Liver (tissue), 3 donors: Measurements from ENCODE around the gene SLC38A1.

ENCODE experiments used
- EGR1 ChIP-seq, 2 donors: IDR thresholded peaks; 2 replicates each; pipeline ENCODE4 v1.6.1; 2016 to 2018; ENCODE audit warnings: antibody characterized with exemption in 2 of 2, low read depth in 2 of 2
- FOXA1 ChIP-seq: IDR thresholded peaks from 2 replicates; pipeline ENCODE4 v1.6.1; 2016; ENCODE audit warnings: antibody characterized with exemption
- GABPA ChIP-seq, 2 donors: IDR thresholded peaks in 1 of 2; conservative IDR thresholded peaks in 1 of 2; 2 replicates each; pipeline ENCODE4 v1.6.1; 2016; ENCODE audit warnings: antibody characterized with exemption in 2 of 2, mild to moderate bottlenecking in 1 of 2, moderate library complexity in 1 of 2
- HNF4A ChIP-seq, 2 donors: conservative IDR thresholded peaks; 2 replicates each; pipeline ENCODE4 v1.6.1; 2016; ENCODE audit warnings: antibody characterized with exemption in 2 of 2, mild to moderate bottlenecking in 2 of 2
- JUND ChIP-seq, 2 donors: IDR thresholded peaks; 2 replicates each; pipeline ENCODE4 v1.6.1; 2016; ENCODE audit warnings: antibody characterized with exemption in 2 of 2
- NR2F2 ChIP-seq: IDR thresholded peaks from 2 replicates; pipeline ENCODE4 v1.6.1; 2016; ENCODE audit warnings: antibody characterized with exemption
- RAD21 ChIP-seq, 2 donors: IDR thresholded peaks; 2 replicates each; pipeline ENCODE4 v1.6.1; 2016; ENCODE audit warnings: antibody characterized with exemption in 2 of 2, mild to moderate bottlenecking in 2 of 2
- SP1 ChIP-seq: IDR thresholded peaks from 2 replicates; pipeline ENCODE4 v1.6.1; 2018; ENCODE audit warnings: antibody characterized with exemption, mild to moderate bottlenecking
- TAF1 ChIP-seq: conservative IDR thresholded peaks from 2 replicates; pipeline ENCODE4 v1.6.1; 2016; ENCODE audit warnings: antibody characterized with exemption, mild to moderate bottlenecking
- TF ChIP-seq, protein P1 (sequence below): fragments of 150-350 bp; IDR thresholded peaks from 2 replicates; pipeline ENCODE4 v1.5.1; 2017; ENCODE audit warnings: improper control_type of control experiment, low read depth, low read length; ENCODE audit not compliant: missing input control
- TF ChIP-seq, protein P2 (sequence below): IDR thresholded peaks from 2 replicates; pipeline ENCODE4 v1.6.1; 2016; ENCODE audit warnings: antibody characterized with exemption, mild to moderate bottlenecking
- TF ChIP-seq, protein P3 (sequence below): IDR thresholded peaks from 2 replicates; pipeline ENCODE4 v1.6.1; 2016; ENCODE audit warnings: antibody characterized with exemption
- TF ChIP-seq, protein P4 (sequence below): IDR thresholded peaks from 2 replicates; pipeline ENCODE4 v1.6.1; 2016; ENCODE audit warnings: antibody characterized with exemption
- TF ChIP-seq, protein P5 (sequence below): IDR thresholded peaks from 2 replicates; pipeline ENCODE4 v1.6.1; 2016; ENCODE audit warnings: antibody characterized with exemption
- donor health status: healthy.
- donor health status: healthy.

DNA sequence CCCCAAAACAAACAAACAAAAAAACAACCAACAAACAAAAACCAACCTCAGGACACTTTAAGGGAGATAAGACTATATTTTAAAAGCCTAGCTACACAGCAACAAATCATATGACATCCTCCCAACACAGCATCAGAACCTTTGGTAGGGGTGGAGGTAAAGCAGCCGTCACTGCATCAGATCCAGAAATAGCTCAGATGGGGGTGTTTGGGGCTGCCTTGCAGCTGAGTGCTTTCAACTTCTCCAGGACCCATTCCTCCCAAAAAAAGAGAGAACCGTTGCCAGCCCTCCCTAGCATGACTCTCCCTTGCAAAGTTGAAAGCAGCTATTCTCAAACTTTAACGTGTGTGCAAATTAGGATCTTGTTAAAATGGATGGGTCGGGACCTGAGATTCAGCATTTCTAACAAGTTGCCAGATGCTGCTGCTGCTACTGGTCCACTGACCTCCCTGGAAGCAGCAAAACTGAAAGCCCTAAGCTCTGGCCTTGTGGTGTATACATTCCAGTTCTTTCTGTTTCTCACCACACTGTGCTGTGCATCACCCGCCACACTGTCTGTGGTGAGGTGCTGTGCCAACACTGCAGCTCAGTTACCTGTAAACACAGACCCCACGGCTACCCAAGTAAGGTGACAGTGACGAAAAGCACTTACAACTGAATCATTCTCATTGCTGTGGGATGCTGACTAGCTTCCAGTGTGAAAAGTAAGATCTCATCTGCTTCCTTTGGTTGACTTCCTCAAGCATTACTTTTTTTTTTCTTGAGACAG is 54.0 kb downstream of the SLC38A1 start:
- TF ChIP-seq SP1 = no peak
- TF ChIP-seq, protein P1, sequence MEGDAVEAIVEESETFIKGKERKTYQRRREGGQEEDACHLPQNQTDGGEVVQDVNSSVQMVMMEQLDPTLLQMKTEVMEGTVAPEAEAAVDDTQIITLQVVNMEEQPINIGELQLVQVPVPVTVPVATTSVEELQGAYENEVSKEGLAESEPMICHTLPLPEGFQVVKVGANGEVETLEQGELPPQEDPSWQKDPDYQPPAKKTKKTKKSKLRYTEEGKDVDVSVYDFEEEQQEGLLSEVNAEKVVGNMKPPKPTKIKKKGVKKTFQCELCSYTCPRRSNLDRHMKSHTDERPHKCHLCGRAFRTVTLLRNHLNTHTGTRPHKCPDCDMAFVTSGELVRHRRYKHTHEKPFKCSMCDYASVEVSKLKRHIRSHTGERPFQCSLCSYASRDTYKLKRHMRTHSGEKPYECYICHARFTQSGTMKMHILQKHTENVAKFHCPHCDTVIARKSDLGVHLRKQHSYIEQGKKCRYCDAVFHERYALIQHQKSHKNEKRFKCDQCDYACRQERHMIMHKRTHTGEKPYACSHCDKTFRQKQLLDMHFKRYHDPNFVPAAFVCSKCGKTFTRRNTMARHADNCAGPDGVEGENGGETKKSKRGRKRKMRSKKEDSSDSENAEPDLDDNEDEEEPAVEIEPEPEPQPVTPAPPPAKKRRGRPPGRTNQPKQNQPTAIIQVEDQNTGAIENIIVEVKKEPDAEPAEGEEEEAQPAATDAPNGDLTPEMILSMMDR = no peak
- TF ChIP-seq HNF4A (conservative IDR thresholded peaks at IDR 0.05) = no peak
- TF ChIP-seq, protein P2, sequence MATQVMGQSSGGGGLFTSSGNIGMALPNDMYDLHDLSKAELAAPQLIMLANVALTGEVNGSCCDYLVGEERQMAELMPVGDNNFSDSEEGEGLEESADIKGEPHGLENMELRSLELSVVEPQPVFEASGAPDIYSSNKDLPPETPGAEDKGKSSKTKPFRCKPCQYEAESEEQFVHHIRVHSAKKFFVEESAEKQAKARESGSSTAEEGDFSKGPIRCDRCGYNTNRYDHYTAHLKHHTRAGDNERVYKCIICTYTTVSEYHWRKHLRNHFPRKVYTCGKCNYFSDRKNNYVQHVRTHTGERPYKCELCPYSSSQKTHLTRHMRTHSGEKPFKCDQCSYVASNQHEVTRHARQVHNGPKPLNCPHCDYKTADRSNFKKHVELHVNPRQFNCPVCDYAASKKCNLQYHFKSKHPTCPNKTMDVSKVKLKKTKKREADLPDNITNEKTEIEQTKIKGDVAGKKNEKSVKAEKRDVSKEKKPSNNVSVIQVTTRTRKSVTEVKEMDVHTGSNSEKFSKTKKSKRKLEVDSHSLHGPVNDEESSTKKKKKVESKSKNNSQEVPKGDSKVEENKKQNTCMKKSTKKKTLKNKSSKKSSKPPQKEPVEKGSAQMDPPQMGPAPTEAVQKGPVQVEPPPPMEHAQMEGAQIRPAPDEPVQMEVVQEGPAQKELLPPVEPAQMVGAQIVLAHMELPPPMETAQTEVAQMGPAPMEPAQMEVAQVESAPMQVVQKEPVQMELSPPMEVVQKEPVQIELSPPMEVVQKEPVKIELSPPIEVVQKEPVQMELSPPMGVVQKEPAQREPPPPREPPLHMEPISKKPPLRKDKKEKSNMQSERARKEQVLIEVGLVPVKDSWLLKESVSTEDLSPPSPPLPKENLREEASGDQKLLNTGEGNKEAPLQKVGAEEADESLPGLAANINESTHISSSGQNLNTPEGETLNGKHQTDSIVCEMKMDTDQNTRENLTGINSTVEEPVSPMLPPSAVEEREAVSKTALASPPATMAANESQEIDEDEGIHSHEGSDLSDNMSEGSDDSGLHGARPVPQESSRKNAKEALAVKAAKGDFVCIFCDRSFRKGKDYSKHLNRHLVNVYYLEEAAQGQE = no peak
- TF ChIP-seq FOXA1 = no peak
- no peak for TF ChIP-seq RAD21 (IDR thresholded peaks at IDR 0.05)
- TF ChIP-seq EGR1 (IDR thresholded peaks at IDR 0.05; ENCODE audit: low read depth in 2 of 2) = no peak
- TF ChIP-seq, protein P3, sequence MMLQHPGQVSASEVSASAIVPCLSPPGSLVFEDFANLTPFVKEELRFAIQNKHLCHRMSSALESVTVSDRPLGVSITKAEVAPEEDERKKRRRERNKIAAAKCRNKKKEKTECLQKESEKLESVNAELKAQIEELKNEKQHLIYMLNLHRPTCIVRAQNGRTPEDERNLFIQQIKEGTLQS = no peak
- TF ChIP-seq, protein P4, sequence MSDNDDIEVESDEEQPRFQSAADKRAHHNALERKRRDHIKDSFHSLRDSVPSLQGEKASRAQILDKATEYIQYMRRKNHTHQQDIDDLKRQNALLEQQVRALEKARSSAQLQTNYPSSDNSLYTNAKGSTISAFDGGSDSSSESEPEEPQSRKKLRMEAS = no peak
- TF ChIP-seq, protein P5, sequence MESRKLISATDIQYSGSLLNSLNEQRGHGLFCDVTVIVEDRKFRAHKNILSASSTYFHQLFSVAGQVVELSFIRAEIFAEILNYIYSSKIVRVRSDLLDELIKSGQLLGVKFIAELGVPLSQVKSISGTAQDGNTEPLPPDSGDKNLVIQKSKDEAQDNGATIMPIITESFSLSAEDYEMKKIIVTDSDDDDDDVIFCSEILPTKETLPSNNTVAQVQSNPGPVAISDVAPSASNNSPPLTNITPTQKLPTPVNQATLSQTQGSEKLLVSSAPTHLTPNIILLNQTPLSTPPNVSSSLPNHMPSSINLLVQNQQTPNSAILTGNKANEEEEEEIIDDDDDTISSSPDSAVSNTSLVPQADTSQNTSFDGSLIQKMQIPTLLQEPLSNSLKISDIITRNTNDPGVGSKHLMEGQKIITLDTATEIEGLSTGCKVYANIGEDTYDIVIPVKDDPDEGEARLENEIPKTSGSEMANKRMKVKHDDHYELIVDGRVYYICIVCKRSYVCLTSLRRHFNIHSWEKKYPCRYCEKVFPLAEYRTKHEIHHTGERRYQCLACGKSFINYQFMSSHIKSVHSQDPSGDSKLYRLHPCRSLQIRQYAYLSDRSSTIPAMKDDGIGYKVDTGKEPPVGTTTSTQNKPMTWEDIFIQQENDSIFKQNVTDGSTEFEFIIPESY = no peak
- TF ChIP-seq NR2F2 = no peak
- TF ChIP-seq TAF1 = no peak
- no peak for TF ChIP-seq GABPA (IDR thresholded peaks at IDR 0.05 in 1 of 2, conservative IDR thresholded peaks at IDR 0.05 in 1 of 2)
- TF ChIP-seq JUND (IDR thresholded peaks at IDR 0.05) = no peak
